ENCODE measurements around the gene SRPK3. TPM values are rescaled to one million over a fixed set of nuclear protein-coding genes. Genes with fewer than 3 reads are reported as not detected.

SRPK3 gene
- total and polyA plus RNA-seq, 2 experiments from 2014 or later = 0.15 TPM; not detected in 1

DNA sequence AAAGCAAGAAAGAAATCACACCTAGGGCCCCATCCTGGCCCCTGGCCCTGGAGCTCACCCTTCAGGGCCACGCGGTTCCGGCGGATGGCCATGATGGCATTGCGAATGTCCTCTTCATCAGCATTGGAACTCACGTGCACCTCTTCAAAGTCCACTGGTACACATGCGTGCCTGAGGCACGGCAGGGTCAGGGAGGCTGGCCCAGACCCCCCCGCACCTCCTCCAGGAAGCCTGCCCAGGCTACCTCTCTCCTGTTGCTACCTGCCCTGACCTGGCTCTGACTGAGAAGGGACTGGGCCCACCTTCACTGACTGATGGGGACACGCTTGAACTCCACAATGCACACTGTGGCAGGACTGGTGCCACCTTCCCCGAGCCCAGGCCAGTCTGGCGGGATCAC lies 8.8 kb downstream of the SRPK3 start:
- no peak overlapping the region for H3K4me3 Mint-ChIP-seq
- Histone ChIP-seq H3K79me2 (replicated peaks; ENCODE audit: insufficient read depth) (peaks cover 21% of the 10 kb centered on the region), H3F3A (replicated peaks; ENCODE audit: low read depth) (no peaks in the 10 kb centered on the region), H3K9me2 (ENCODE audit: insufficient read depth) (no peaks in the 10 kb centered on the region), H2AFZ (no peak overlapping the region), H3K4me2 (no peak overlapping the region), H3K27ac (ENCODE audit: low read depth) (no peak overlapping the region), H3K27me3 (ENCODE audit: insufficient read depth) (no peaks in the 10 kb centered on the region), H4K20me1 (replicated peaks; ENCODE audit: insufficient read depth) (no peaks in the 10 kb centered on the region), H3K36me3 (ENCODE audit: insufficient read depth) (no peaks in the 10 kb centered on the region), H3K4me3 (no peak overlapping the region), H3K4me1 (ENCODE audit: insufficient read depth) (no peaks in the 10 kb centered on the region)
- no peaks in the 10 kb centered on the region for H3K9me3 Mint-ChIP-seq
- H3K4me1 Mint-ChIP-seq = peaks cover 7% of the 10 kb centered on the region
- no peak for DNase-seq (ENCODE audit: low spot score)
- TF ChIP-seq, protein P1, sequence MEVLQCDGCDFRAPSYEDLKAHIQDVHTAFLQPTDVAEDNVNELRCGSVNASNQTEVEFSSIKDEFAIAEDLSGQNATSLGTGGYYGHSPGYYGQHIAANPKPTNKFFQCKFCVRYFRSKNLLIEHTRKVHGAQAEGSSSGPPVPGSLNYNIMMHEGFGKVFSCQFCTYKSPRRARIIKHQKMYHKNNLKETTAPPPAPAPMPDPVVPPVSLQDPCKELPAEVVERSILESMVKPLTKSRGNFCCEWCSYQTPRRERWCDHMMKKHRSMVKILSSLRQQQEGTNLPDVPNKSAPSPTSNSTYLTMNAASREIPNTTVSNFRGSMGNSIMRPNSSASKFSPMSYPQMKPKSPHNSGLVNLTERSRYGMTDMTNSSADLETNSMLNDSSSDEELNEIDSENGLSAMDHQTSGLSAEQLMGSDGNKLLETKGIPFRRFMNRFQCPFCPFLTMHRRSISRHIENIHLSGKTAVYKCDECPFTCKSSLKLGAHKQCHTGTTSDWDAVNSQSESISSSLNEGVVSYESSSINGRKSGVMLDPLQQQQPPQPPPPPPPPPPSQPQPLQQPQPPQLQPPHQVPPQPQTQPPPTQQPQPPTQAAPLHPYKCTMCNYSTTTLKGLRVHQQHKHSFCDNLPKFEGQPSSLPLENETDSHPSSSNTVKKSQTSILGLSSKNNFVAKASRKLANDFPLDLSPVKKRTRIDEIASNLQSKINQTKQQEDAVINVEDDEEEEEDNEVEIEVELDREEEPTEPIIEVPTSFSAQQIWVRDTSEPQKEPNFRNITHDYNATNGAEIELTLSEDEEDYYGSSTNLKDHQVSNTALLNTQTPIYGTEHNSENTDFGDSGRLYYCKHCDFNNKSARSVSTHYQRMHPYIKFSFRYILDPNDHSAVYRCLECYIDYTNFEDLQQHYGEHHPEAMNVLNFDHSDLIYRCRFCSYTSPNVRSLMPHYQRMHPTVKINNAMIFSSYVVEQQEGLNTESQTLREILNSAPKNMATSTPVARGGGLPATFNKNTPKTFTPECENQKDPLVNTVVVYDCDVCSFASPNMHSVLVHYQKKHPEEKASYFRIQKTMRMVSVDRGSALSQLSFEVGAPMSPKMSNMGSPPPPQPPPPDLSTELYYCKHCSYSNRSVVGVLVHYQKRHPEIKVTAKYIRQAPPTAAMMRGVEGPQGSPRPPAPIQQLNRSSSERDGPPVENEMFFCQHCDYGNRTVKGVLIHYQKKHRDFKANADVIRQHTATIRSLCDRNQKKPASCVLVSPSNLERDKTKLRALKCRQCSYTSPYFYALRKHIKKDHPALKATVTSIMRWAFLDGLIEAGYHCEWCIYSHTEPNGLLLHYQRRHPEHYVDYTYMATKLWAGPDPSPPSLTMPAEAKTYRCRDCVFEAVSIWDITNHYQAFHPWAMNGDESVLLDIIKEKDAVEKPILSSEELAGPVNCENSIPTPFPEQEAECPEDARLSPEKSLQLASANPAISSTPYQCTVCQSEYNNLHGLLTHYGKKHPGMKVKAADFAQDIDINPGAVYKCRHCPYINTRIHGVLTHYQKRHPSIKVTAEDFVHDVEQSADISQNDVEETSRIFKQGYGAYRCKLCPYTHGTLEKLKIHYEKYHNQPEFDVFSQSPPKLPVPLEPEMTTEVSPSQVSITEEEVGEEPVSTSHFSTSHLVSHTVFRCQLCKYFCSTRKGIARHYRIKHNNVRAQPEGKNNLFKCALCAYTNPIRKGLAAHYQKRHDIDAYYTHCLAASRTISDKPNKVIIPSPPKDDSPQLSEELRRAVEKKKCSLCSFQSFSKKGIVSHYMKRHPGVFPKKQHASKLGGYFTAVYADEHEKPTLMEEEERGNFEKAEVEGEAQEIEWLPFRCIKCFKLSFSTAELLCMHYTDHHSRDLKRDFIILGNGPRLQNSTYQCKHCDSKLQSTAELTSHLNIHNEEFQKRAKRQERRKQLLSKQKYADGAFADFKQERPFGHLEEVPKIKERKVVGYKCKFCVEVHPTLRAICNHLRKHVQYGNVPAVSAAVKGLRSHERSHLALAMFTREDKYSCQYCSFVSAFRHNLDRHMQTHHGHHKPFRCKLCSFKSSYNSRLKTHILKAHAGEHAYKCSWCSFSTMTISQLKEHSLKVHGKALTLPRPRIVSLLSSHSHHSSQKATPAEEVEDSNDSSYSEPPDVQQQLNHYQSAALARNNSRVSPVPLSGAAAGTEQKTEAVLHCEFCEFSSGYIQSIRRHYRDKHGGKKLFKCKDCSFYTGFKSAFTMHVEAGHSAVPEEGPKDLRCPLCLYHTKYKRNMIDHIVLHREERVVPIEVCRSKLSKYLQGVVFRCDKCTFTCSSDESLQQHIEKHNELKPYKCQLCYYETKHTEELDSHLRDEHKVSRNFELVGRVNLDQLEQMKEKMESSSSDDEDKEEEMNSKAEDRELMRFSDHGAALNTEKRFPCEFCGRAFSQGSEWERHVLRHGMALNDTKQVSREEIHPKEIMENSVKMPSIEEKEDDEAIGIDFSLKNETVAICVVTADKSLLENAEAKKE (CRISPR knock-in tag; IDR thresholded peaks at IDR 0.05) = no peak
- no peak for TF ChIP-seq POLR2AphosphoS5 (IDR thresholded peaks at IDR 0.05; ENCODE audit: low read depth)
- no peak for TF ChIP-seq STAT1 (IDR thresholded peaks at IDR 0.05; ENCODE audit: unreplicated experiment)
- no peak for TF ChIP-seq ZNF114 (CRISPR knock-in tag; IDR thresholded peaks at IDR 0.05)
- TF ChIP-seq, protein P2, sequence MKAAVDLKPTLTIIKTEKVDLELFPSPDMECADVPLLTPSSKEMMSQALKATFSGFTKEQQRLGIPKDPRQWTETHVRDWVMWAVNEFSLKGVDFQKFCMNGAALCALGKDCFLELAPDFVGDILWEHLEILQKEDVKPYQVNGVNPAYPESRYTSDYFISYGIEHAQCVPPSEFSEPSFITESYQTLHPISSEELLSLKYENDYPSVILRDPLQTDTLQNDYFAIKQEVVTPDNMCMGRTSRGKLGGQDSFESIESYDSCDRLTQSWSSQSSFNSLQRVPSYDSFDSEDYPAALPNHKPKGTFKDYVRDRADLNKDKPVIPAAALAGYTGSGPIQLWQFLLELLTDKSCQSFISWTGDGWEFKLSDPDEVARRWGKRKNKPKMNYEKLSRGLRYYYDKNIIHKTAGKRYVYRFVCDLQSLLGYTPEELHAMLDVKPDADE (IDR thresholded peaks at IDR 0.05) = no peak
- TF ChIP-seq, protein P3, sequence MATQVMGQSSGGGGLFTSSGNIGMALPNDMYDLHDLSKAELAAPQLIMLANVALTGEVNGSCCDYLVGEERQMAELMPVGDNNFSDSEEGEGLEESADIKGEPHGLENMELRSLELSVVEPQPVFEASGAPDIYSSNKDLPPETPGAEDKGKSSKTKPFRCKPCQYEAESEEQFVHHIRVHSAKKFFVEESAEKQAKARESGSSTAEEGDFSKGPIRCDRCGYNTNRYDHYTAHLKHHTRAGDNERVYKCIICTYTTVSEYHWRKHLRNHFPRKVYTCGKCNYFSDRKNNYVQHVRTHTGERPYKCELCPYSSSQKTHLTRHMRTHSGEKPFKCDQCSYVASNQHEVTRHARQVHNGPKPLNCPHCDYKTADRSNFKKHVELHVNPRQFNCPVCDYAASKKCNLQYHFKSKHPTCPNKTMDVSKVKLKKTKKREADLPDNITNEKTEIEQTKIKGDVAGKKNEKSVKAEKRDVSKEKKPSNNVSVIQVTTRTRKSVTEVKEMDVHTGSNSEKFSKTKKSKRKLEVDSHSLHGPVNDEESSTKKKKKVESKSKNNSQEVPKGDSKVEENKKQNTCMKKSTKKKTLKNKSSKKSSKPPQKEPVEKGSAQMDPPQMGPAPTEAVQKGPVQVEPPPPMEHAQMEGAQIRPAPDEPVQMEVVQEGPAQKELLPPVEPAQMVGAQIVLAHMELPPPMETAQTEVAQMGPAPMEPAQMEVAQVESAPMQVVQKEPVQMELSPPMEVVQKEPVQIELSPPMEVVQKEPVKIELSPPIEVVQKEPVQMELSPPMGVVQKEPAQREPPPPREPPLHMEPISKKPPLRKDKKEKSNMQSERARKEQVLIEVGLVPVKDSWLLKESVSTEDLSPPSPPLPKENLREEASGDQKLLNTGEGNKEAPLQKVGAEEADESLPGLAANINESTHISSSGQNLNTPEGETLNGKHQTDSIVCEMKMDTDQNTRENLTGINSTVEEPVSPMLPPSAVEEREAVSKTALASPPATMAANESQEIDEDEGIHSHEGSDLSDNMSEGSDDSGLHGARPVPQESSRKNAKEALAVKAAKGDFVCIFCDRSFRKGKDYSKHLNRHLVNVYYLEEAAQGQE (IDR thresholded peaks at IDR 0.05; ENCODE audit: unreplicated experiment) = no peak
- TF ChIP-seq EZH2 (IDR thresholded peaks at IDR 0.05; ENCODE audit: low read depth, unreplicated experiment) = no peak
- TF ChIP-seq, protein P4, sequence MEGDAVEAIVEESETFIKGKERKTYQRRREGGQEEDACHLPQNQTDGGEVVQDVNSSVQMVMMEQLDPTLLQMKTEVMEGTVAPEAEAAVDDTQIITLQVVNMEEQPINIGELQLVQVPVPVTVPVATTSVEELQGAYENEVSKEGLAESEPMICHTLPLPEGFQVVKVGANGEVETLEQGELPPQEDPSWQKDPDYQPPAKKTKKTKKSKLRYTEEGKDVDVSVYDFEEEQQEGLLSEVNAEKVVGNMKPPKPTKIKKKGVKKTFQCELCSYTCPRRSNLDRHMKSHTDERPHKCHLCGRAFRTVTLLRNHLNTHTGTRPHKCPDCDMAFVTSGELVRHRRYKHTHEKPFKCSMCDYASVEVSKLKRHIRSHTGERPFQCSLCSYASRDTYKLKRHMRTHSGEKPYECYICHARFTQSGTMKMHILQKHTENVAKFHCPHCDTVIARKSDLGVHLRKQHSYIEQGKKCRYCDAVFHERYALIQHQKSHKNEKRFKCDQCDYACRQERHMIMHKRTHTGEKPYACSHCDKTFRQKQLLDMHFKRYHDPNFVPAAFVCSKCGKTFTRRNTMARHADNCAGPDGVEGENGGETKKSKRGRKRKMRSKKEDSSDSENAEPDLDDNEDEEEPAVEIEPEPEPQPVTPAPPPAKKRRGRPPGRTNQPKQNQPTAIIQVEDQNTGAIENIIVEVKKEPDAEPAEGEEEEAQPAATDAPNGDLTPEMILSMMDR (conservative IDR thresholded peaks at IDR 0.05; ENCODE audit: low read depth in 2 of 2) = no peak
- TF ChIP-seq CREB1 (CRISPR knock-in tag; IDR thresholded peaks at IDR 0.05; ENCODE audit: low read depth) = no peak
- TF ChIP-seq NANOG (IDR thresholded peaks at IDR 0.05; ENCODE audit: borderline replicate concordance) = no peak
- no peak for TF ChIP-seq EZH2phosphoT487 (IDR thresholded peaks at IDR 0.05; ENCODE audit: unreplicated experiment)
- no peak for TF ChIP-seq JUNB (IDR thresholded peaks at IDR 0.05; ENCODE audit: unreplicated experiment)
- TF ChIP-seq ZNF331 (CRISPR knock-in tag; IDR thresholded peaks at IDR 0.05; ENCODE audit: low read depth) = no peak
- peaks cover 2% of the 10 kb centered on the region for H3K27me3 Mint-ChIP-seq (ENCODE audit: insufficient read depth, low read depth, poor library complexity)
- ATAC-seq = no peak
- H3K27ac Mint-ChIP-seq = no peak overlapping the region
- peaks cover 6% of the 10 kb centered on the region; the same call in 1 of the 3 replicates for H3K36me3 Mint-ChIP-seq (ENCODE audit: low read depth)
